ENCODE results near the gene CCDC148. TPM values are rescaled to one million over a fixed set of nuclear protein-coding genes. Genes with fewer than 3 reads are reported as not detected.

The CCDC148 gene
- total RNA-seq, 1 donor from 2014 or later, result 9.3 TPM

- H3K4me3 ChIP-seq, result no peak overlapping the region
- no peak overlapping the region for H2AFZ ChIP-seq (replicated peaks)
- no peak overlapping the region for H3K9ac ChIP-seq
- no peak overlapping the region for H3K4me2 ChIP-seq
- H3K27me3 ChIP-seq, result no peaks in the 10 kb centered on the region
- no peaks in the 10 kb centered on the region for H3F3A ChIP-seq (ENCODE audit: low read depth)
- H3K36me3 ChIP-seq, result no peaks in the 10 kb centered on the region
- H3K79me2 ChIP-seq (ENCODE audit: low read depth), result no peaks in the 10 kb centered on the region
- Mint-ChIP-seq H3K27me3 (ENCODE audit: insufficient read depth, low read depth) (peaks cover 4% of the 10 kb centered on the region), H3K36me3 (no peaks in the 10 kb centered on the region), H3K9me3 (no peaks in the 10 kb centered on the region), H3K4me3 (no peak overlapping the region), H3K27ac (no peak overlapping the region), H3K4me1 (peaks cover 9% of the 10 kb centered on the region)
- H3K4me1 ChIP-seq, result no peaks in the 10 kb centered on the region
- no peaks in the 10 kb centered on the region for H3K9me3 ChIP-seq (ENCODE audit: low read depth)
- no peak for DNase-seq (ENCODE audit: low spot score)
- no peaks in the 10 kb centered on the region for H4K20me1 ChIP-seq (ENCODE audit: low read depth)
- TF ChIP-seq EZH2phosphoT487 (IDR thresholded peaks at IDR 0.05) (no peak), CTCF (IDR thresholded peaks at IDR 0.05) (no peak), EZH2 (IDR thresholded peaks at IDR 0.05) (no peak)
- H3K27ac ChIP-seq, result no peak overlapping the region
These were observed 254.3 kb downstream of the CCDC148 start for GRCh38 chr2:158202161-158202815.

- peaks cover 10% of the 10 kb centered on the region for H3K4me1 Mint-ChIP-seq
- Histone ChIP-seq H3K79me2 (ENCODE audit: low read depth) (no peaks in the 10 kb centered on the region), H2AFZ (replicated peaks) (no peak overlapping the region), H3K27ac (no peak overlapping the region), H3K9ac (no peak overlapping the region), H3F3A (ENCODE audit: low read depth) (no peaks in the 10 kb centered on the region), H3K4me3 (no peak overlapping the region), H4K20me1 (ENCODE audit: low read depth) (no peaks in the 10 kb centered on the region), H3K4me2 (no peak overlapping the region), H3K27me3 (no peaks in the 10 kb centered on the region), H3K36me3 (no peaks in the 10 kb centered on the region), H3K9me3 (ENCODE audit: low read depth) (no peaks in the 10 kb centered on the region), H3K4me1 (no peaks in the 10 kb centered on the region)
- no peak for DNase-seq (ENCODE audit: low spot score)
- no peaks in the 10 kb centered on the region for H3K36me3 Mint-ChIP-seq
- no peaks in the 10 kb centered on the region for H3K9me3 Mint-ChIP-seq
- H3K27ac Mint-ChIP-seq, result no peak overlapping the region
- TF ChIP-seq EZH2 (IDR thresholded peaks at IDR 0.05) (no peak), CTCF (IDR thresholded peaks at IDR 0.05) (no peak), EZH2phosphoT487 (IDR thresholded peaks at IDR 0.05) (no peak)
- H3K27me3 Mint-ChIP-seq (ENCODE audit: insufficient read depth, low read depth), result peaks cover 4% of the 10 kb centered on the region
- H3K4me3 Mint-ChIP-seq, result no peak overlapping the region
These were observed 256.5 kb downstream of the CCDC148 start for GRCh38 chr2:158199928-158200650.

- Histone ChIP-seq H3K27me3 (no peaks in the 10 kb centered on the region), H3K4me1 (no peaks in the 10 kb centered on the region), H3K36me3 (no peaks in the 10 kb centered on the region), H3K79me2 (ENCODE audit: low read depth) (no peaks in the 10 kb centered on the region), H3K9me3 (ENCODE audit: low read depth) (no peaks in the 10 kb centered on the region), H3F3A (ENCODE audit: low read depth) (no peaks in the 10 kb centered on the region), H2AFZ (replicated peaks) (no peak overlapping the region), H4K20me1 (ENCODE audit: low read depth) (no peaks in the 10 kb centered on the region), H3K9ac (no peak overlapping the region), H3K4me3 (no peak overlapping the region), H3K4me2 (no peak overlapping the region), H3K27ac (no peak overlapping the region)
- no peaks in the 10 kb centered on the region for H3K27me3 Mint-ChIP-seq (ENCODE audit: insufficient read depth, low read depth)
- TF ChIP-seq EZH2 (IDR thresholded peaks at IDR 0.05), result no peak
- no peak for TF ChIP-seq CTCF (IDR thresholded peaks at IDR 0.05)
- no peak for TF ChIP-seq EZH2phosphoT487 (IDR thresholded peaks at IDR 0.05)
- H3K4me3 Mint-ChIP-seq, result no peak overlapping the region
- no peak for DNase-seq (ENCODE audit: low spot score)
- peaks cover 4% of the 10 kb centered on the region for H3K9me3 Mint-ChIP-seq
- no peak overlapping the region for H3K27ac Mint-ChIP-seq
- H3K4me1 Mint-ChIP-seq, result peaks cover 18% of the 10 kb centered on the region
- peaks cover 2% of the 10 kb centered on the region for H3K36me3 Mint-ChIP-seq
These were observed 258.6 kb downstream of the CCDC148 start for GRCh38 chr2:158197940-158198339.

All from neural progenitor cell (in vitro differentiated cells).